Ascending aorta (tissue), 2 donors: ENCODE data around the gene MAGEF1. TPM values are rescaled to one million over a fixed set of nuclear protein-coding genes. Genes with fewer than 3 reads are reported as not detected.
A peak's percentile ranks its signal among the peaks of the same experiment; 100 is the strongest.

Experiments
- DNase-seq, 2 donors: peaks; one replicate each; pipeline ENCODE4 v3.0.0-alpha.2; 2019; ENCODE audit warnings: low spot score in 2 of 2
- H3K27ac ChIP-seq, 2 donors: fragments of 200-600 bp; sonication (generic); one replicate each; pipeline ENCODE4 v1.5.1; 2016 to 2017; ENCODE audit warnings: mild to moderate bottlenecking in 1 of 2
- H3K27me3 ChIP-seq: fragments of 200-600 bp; sonication (generic); one replicate; pipeline ENCODE4 v1.5.1; 2017
- H3K36me3 ChIP-seq, 2 donors: fragments of 200-600 bp; sonication (generic); one replicate each; pipeline ENCODE4 v1.5.1; 2016
- H3K4me1 ChIP-seq, 2 donors: fragments of 200-600 bp; sonication (generic); one replicate each; pipeline ENCODE4 v1.5.1; 2016 to 2017; ENCODE audit warnings: mild to moderate bottlenecking in 1 of 2
- H3K4me3 ChIP-seq, 2 donors: fragments of 200-600 bp; sonication (generic); one replicate each; pipeline ENCODE4 v1.5.1; 2016 to 2017; ENCODE audit warnings: mild to moderate bottlenecking in 1 of 2
- H3K9me3 ChIP-seq, 2 donors: fragments of 200-600 bp; sonication (generic); one replicate each; pipeline ENCODE4 v1.5.1; 2016
- intact Hi-C: fragments of 100-400 bp; cut with DNase I; formaldehyde crosslinking; loops from one replicate; pipeline ENCODE4 v1.15.1; 2023
- total RNA-seq: library from RNA; depleted of rRNA; stranded (reverse); fragments of >200 nt; gene quantifications from one replicate; pipeline ENCODE4 v1.1.0, GENCODE V29; 2016
- TF ChIP-seq, protein P1 (sequence below), 3 experiments: fragments of 200-600 bp in 2 of 3; fragments of 450-650 bp in 1 of 3; sonication (generic) in 2 of 3; IDR thresholded peaks; one replicate each; pipeline ENCODE4 v1.5.1; 2016 to 2019; ENCODE audit warnings: antibody characterized with exemption in 3 of 3, mild to moderate bottlenecking in 1 of 3, moderate library complexity in 1 of 3

MAGEF1 gene, protein sequence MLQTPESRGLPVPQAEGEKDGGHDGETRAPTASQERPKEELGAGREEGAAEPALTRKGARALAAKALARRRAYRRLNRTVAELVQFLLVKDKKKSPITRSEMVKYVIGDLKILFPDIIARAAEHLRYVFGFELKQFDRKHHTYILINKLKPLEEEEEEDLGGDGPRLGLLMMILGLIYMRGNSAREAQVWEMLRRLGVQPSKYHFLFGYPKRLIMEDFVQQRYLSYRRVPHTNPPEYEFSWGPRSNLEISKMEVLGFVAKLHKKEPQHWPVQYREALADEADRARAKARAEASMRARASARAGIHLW
- total RNA-seq, result 5.2 TPM

- intact Hi-C loops, result loop anchor here (1.0 to 5.0 kb wide), 4 partner anchors 66 to 344 kb away; partner anchors contain the start of gene EPHB3
- Histone ChIP-seq H3K4me3 (peak within 1 kb of the TSS; percentile 94 to 96), H3K9me3 (no peaks in the 10 kb centered on the region), H3K27ac (peak within 1 kb of the TSS; percentile 92 to 96), H3K27me3 (no peaks in the 10 kb centered on the region), H3K36me3 (peaks cover 0 to 4% of the 10 kb centered on the region in 2 donors), H3K4me1 (peaks cover 3 to 11% of the 10 kb centered on the region in 2 donors)
- peak; percentile 15 to 91 for DNase-seq
- TF ChIP-seq, protein P1, sequence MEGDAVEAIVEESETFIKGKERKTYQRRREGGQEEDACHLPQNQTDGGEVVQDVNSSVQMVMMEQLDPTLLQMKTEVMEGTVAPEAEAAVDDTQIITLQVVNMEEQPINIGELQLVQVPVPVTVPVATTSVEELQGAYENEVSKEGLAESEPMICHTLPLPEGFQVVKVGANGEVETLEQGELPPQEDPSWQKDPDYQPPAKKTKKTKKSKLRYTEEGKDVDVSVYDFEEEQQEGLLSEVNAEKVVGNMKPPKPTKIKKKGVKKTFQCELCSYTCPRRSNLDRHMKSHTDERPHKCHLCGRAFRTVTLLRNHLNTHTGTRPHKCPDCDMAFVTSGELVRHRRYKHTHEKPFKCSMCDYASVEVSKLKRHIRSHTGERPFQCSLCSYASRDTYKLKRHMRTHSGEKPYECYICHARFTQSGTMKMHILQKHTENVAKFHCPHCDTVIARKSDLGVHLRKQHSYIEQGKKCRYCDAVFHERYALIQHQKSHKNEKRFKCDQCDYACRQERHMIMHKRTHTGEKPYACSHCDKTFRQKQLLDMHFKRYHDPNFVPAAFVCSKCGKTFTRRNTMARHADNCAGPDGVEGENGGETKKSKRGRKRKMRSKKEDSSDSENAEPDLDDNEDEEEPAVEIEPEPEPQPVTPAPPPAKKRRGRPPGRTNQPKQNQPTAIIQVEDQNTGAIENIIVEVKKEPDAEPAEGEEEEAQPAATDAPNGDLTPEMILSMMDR (IDR thresholded peaks at IDR 0.05), result no peak
Measured at GRCh38 chr3:184711493-184712247, at the start of gene MAGEF1. MAGEF1 (minus strand) TSS chr3:184712064; CDS start chr3:184711821, 243 bp downstream.

- DNase-seq, result no peak
- Histone ChIP-seq H3K27me3 (no peaks in the 10 kb centered on the region), H3K36me3 (no peaks in the 10 kb centered on the region), H3K27ac (no peak overlapping the region), H3K9me3 (no peaks in the 10 kb centered on the region), H3K4me1 (peaks cover 0 to 3% of the 10 kb centered on the region in 2 donors), H3K4me3 (no peak overlapping the region)
- TF ChIP-seq, protein P1 (IDR thresholded peaks at IDR 0.05), result no peak
- intact Hi-C loops, result no loop called here
Measured at GRCh38 chr3:184761075-184761841, 49.4 kb upstream of the MAGEF1 start.

DNA sequence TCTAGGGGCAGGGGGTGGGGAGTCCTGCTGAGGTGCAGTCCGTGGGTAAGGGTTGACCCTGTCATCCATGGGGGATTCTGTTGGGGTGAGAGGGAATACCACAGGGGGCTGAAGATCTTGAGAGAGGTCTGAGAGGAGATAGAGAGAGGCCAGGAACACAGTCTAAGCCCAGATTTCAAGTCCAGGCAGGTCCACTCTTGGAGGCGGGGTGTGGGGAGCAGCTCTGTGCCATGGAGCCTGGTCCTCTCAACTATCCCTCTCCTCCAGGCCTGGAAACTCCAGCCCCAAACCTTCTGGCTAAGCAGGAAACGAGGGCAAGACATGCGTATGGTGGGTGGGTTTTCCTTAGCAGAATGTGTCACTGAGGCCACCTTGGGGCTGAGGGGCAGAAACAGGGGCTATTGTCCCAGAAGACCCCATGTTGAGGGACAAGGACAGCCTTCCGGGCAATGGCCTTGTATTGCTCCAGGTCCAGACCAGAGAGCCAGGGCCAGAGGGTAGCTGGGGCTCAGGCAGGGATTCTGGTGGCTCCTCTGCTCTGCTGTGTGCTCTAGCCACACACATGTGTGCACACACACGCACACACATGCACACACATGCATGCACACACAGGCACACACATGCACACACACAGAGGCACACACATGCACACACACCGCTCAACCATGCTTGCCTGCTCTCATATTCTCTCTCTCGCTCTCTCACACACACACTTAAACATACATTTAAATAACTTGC is 48.6 kb upstream of the MAGEF1 start:
- TF ChIP-seq, protein P1 (IDR thresholded peaks at IDR 0.05), result no peak
- Histone ChIP-seq H3K36me3 (no peaks in the 10 kb centered on the region), H3K4me1 (peaks cover 0 to 3% of the 10 kb centered on the region in 2 donors), H3K27me3 (no peaks in the 10 kb centered on the region), H3K9me3 (no peaks in the 10 kb centered on the region), H3K27ac (no peak overlapping the region), H3K4me3 (no peak overlapping the region)
- no peak for DNase-seq
- intact Hi-C loops, result no loop called here

GRCh38 chr3:184759666-184760200 is 47.9 kb upstream of the MAGEF1 start:
- no peak for DNase-seq
- intact Hi-C loops, result no loop called here

More at GRCh38 chr3:184759666-184760200, 47.9 kb upstream of the MAGEF1 start:
- no peaks in the 10 kb centered on the region for H3K9me3 ChIP-seq
- no peak overlapping the region for H3K27ac ChIP-seq
- no peaks in the 10 kb centered on the region for H3K36me3 ChIP-seq
- H3K4me3 ChIP-seq, result no peak overlapping the region
- no peaks in the 10 kb centered on the region for H3K27me3 ChIP-seq
- H3K4me1 ChIP-seq, result peaks cover 0 to 3% of the 10 kb centered on the region in 2 donors
- TF ChIP-seq, protein P1 (IDR thresholded peaks at IDR 0.05), result no peak
